ENCODE measurements around the gene PLPPR1. TPM values are rescaled to one million over a fixed set of nuclear protein-coding genes. Genes with fewer than 3 reads are reported as not detected.

Gene PLPPR1
- total RNA-seq, 1 experiment from 2014 or later, result 2.4 TPM

- no peak for TF ChIP-seq CTCF (conservative IDR thresholded peaks at IDR 0.05)
- Histone ChIP-seq H3K18ac (ENCODE audit: insufficient read length, low read depth, low read length) (no peak overlapping the region), H3T11ph (ENCODE audit: low read length) (no peak overlapping the region), H3K9me3 (ENCODE audit: control insufficient read depth, low read depth, low read length) (no peaks in the 10 kb centered on the region), H2BK12ac (ENCODE audit: insufficient read length, low read depth, low read length) (no peak overlapping the region), H2BK15ac (ENCODE audit: low read depth, low read length) (no peak overlapping the region), H3K9ac (ENCODE audit: extremely low read depth, insufficient read length, low read length) (no peak overlapping the region), H4K5ac (ENCODE audit: insufficient read length, low read depth, low read length) (no peak overlapping the region), H3K56ac (ENCODE audit: insufficient read length, low read depth, low read length) (no peak overlapping the region), H3K27me3 (ENCODE audit: insufficient read depth, low read length) (no peaks in the 10 kb centered on the region), H3K4me2 (ENCODE audit: insufficient read depth, insufficient read length, low read length) (no peak overlapping the region), H2BK120ac (ENCODE audit: low read depth, low read length, poor library complexity, severe bottlenecking) (no peak overlapping the region), H2BK20ac (ENCODE audit: low read depth, low read length, poor library complexity, severe bottlenecking) (no peak overlapping the region), H2BK5ac (ENCODE audit: insufficient read length, low read length) (no peak overlapping the region), H3K79me2 (ENCODE audit: insufficient read depth, low read length) (no peaks in the 10 kb centered on the region), H3K23me2 (ENCODE audit: insufficient read length, low read depth, low read length, poor library complexity, severe bottlenecking) (no peaks in the 10 kb centered on the region), H4K91ac (ENCODE audit: insufficient read length, low read depth, low read length) (no peak overlapping the region), H3K4me1 (ENCODE audit: insufficient read depth, low read length) (no peaks in the 10 kb centered on the region), H3K23ac (ENCODE audit: insufficient read length, low read depth, low read length) (no peak overlapping the region), H2AFZ (ENCODE audit: low read length) (no peak overlapping the region), H3K79me1 (ENCODE audit: insufficient read depth, low read depth, low read length, poor library complexity, severe bottlenecking) (no peaks in the 10 kb centered on the region), H2AK5ac (ENCODE audit: insufficient read length, low read length) (no peak overlapping the region), H3K27ac (ENCODE audit: insufficient read length, low read depth, low read length) (no peak overlapping the region), H4K20me1 (ENCODE audit: control insufficient read depth, insufficient read depth, insufficient read length) (no peaks in the 10 kb centered on the region), H4K8ac (replicated peaks; ENCODE audit: insufficient read length, low read depth, low read length) (no peak overlapping the region), H3K14ac (ENCODE audit: insufficient read depth, low read length) (no peak overlapping the region), H3K4ac (ENCODE audit: low read depth, low read length) (no peak overlapping the region)
- no peak overlapping the region for H3K27ac Mint-ChIP-seq
- DNase-seq, result no peak
- H3K4me3 Mint-ChIP-seq, result no peak overlapping the region
- no peaks in the 10 kb centered on the region for H3K36me3 Mint-ChIP-seq (ENCODE audit: insufficient read depth in 1 of 3, low read depth in 3 of 3)
- H3K9me3 Mint-ChIP-seq, result no peaks in the 10 kb centered on the region
- peaks cover 7 to 9% of the 10 kb centered on the region in 2 experiments for H3K4me1 Mint-ChIP-seq
- peaks cover 2% of the 10 kb centered on the region for H3K27me3 Mint-ChIP-seq (ENCODE audit: low read depth)
These were observed 271.4 kb downstream of the PLPPR1 start for GRCh38 chr9:101299901-101300300.
